Measurements from ENCODE around the gene XDH.

DNA sequence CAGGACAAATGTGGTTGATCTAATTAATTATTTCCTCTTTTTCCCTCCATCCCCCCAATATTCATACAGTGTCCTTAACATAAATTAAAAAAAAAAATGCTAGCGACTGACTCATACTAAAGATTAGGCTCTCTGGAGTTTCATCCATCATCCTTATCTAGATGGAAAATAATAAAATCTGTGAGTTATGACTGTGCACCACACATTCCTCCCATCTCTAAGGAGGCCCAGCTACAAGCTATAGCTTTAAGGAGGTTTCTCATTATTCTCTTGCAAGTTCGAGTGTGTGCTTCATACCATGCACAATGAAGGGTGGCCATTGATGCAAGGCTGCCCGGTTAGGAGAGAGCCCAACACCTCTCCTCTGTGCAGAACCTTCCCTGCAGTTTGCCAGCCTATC lies 77.3 kb downstream of the XDH start:
- TF ChIP-seq CTCF (IDR thresholded peaks at IDR 0.05; ENCODE audit: borderline replicate concordance, extremely low read depth, low read length, poor library complexity, severe bottlenecking) (no peak), EZH2 (IDR thresholded peaks at IDR 0.05; ENCODE audit: borderline replicate concordance, low read depth, low read length, severe bottlenecking) (no peak)

All from DND-41 (cell line).